H1 (cell line): ENCODE data around the gene SECISBP2L. TPM values are rescaled to one million over a fixed set of nuclear protein-coding genes. Genes with fewer than 3 reads are reported as not detected.

Experiments used
- CTCF ChIA-PET: fragments of 300-600 bp; sonication (Branson Sonifier 250); formaldehyde crosslinking; loops from one replicate; lab custom pipeline; 2021; ENCODE audit not compliant: partially characterized antibody; lab: Charles Lee
- POLR2A ChIA-PET: fragments of 300-600 bp; sonication (Branson Sonifier 250); formaldehyde crosslinking; loops from one replicate; lab custom pipeline; 2021; ENCODE audit warnings: inconsistent platforms; ENCODE audit not compliant: partially characterized antibody; lab: Charles Lee
- DNase-seq, 2 experiments: peaks; one replicate each; pipeline versions ENCODE4 v3.0.0 to v3.0.0-alpha.2; 2010 to 2022; ENCODE audit warnings: low spot score in 2 of 2, low read depth in 1 of 2, mixed read lengths in 1 of 2
- FAIRE-seq: peaks from 2 replicates; lab custom pipeline; 2011; peaks lifted over from hg19 to GRCh38; lab: Jason Lieb, UNC
- H2AFZ ChIP-seq: 2 replicates; pipeline ENCODE4 v1.8.1; 2012; ENCODE audit warnings: low read length, inconsistent platforms
- H2AK5ac ChIP-seq: 2 replicates; pipeline ENCODE4 v1.6.1; 2013; ENCODE audit warnings: low read depth, low read length
- H2BK120ac ChIP-seq: replicated peaks from 2 replicates; pipeline ENCODE3; 2013; ENCODE audit warnings: low read depth, low read length, inconsistent platforms
- H2BK12ac ChIP-seq: 2 replicates; pipeline ENCODE4 v1.6.1; 2013; ENCODE audit warnings: low read depth, low read length
- H2BK15ac ChIP-seq: 2 replicates; pipeline ENCODE4 v1.6.1; 2013; ENCODE audit warnings: low read length
- H2BK20ac ChIP-seq: 2 replicates; pipeline ENCODE4 v1.6.1; 2013; ENCODE audit warnings: low read length
- H2BK5ac ChIP-seq: 2 replicates; pipeline ENCODE4 v1.6.1; 2013; ENCODE audit warnings: low read depth, low read length
- H3K14ac ChIP-seq: 2 replicates; pipeline ENCODE4 v1.6.1; 2013; ENCODE audit warnings: inconsistent platforms; ENCODE audit not compliant: insufficient read length
- H3K18ac ChIP-seq: 2 replicates; pipeline ENCODE4 v1.6.1; 2013; ENCODE audit warnings: low read length; ENCODE audit errors: extremely low read depth
- H3K23ac ChIP-seq: 2 replicates; pipeline ENCODE4 v1.6.1; 2013; ENCODE audit warnings: inconsistent platforms; ENCODE audit not compliant: insufficient read length
- H3K23me2 ChIP-seq: 2 replicates; pipeline ENCODE4 v1.6.1; 2013; ENCODE audit warnings: low read depth, low read length
- H3K27ac ChIP-seq: 2 replicates; pipeline ENCODE4 v1.6.1; 2011; ENCODE audit warnings: low read depth, low read length, inconsistent platforms
- H3K27me3 ChIP-seq, 4 experiments: replicated peaks in 1 of 4; 1 replicate in 1 of 4; 2 replicates in 3 of 4; pipeline versions ENCODE4 v1.6.1 to v1.8.1; 2011 to 2013; ENCODE audit warnings: low read length in 3 of 4, mild to moderate bottlenecking in 3 of 4, inconsistent platforms in 2 of 4, mixed read lengths in 2 of 4, moderate library complexity in 1 of 4; ENCODE audit not compliant: control insufficient read depth in 3 of 4, insufficient read depth in 3 of 4; ENCODE audit errors: extremely low read depth in 1 of 4
- H3K36me3 ChIP-seq, 4 experiments: 2 replicates each; pipeline versions ENCODE4 v1.6.1 to v1.8.1; 2011 to 2013; ENCODE audit warnings: mild to moderate bottlenecking in 4 of 4, low read length in 3 of 4, moderate library complexity in 2 of 4, control low read depth in 1 of 4, inconsistent platforms in 1 of 4; ENCODE audit not compliant: insufficient read depth in 4 of 4, control insufficient read depth in 2 of 4
- H3K4ac ChIP-seq: replicated peaks from 2 replicates; pipeline ENCODE3; 2013; ENCODE audit warnings: low read length, low read depth, mixed read lengths, inconsistent platforms; ENCODE audit not compliant: insufficient read length
- H3K4me1 ChIP-seq, 4 experiments: replicated peaks in 1 of 4; 1 replicate in 1 of 4; 2 replicates in 3 of 4; pipeline versions ENCODE4 v1.6.1 to v1.8.1; 2011 to 2013; ENCODE audit warnings: low read length in 3 of 4, inconsistent platforms in 2 of 4, mixed read lengths in 1 of 4; ENCODE audit not compliant: insufficient read depth in 4 of 4, control insufficient read depth in 3 of 4
- H3K4me2 ChIP-seq, 2 experiments: 2 replicates each; pipeline versions ENCODE4 v1.6.1 to v1.8.1; 2011 to 2013; ENCODE audit warnings: low read depth in 2 of 2, low read length in 2 of 2, control low read depth in 1 of 2, inconsistent platforms in 1 of 2, mild to moderate bottlenecking in 1 of 2; ENCODE audit not compliant: insufficient read depth in 1 of 2
- H3K4me3 ChIP-seq, 4 experiments: fragments of 200-600, 300-600 bp in 1 of 4; sonication (generic), shearing (Covaris generic), sonication (Bioruptor Twin) in 1 of 4; 2 replicates each; pipeline versions ENCODE4 v1.5.1 to v1.8.1; 2011 to 2016; ENCODE audit warnings: low read length in 4 of 4, low read depth in 3 of 4, control low read depth in 2 of 4, inconsistent platforms in 2 of 4, mild to moderate bottlenecking in 2 of 4, mixed read lengths in 1 of 4, moderate library complexity in 1 of 4; ENCODE audit not compliant: insufficient read depth in 2 of 4; ENCODE audit errors: extremely low read depth in 1 of 4
- H3K56ac ChIP-seq: replicated peaks from 2 replicates; pipeline ENCODE3; 2013; ENCODE audit warnings: low read depth, mild to moderate bottlenecking, mixed read lengths, low read length, inconsistent platforms; ENCODE audit not compliant: insufficient read length
- H3K79me1 ChIP-seq: 2 replicates; pipeline ENCODE4 v1.6.1; 2013; ENCODE audit warnings: low read depth, low read length, control low read depth
- H3K79me2 ChIP-seq, 2 experiments: 2 replicates each; pipeline versions ENCODE4 v1.6.1 to v1.8.1; 2012 to 2013; ENCODE audit warnings: low read length in 2 of 2, mild to moderate bottlenecking in 2 of 2, inconsistent platforms in 1 of 2; ENCODE audit not compliant: insufficient read depth in 2 of 2, control insufficient read depth in 1 of 2
- H3K9ac ChIP-seq, 4 experiments: replicated peaks in 1 of 4; 1 replicate in 1 of 4; 2 replicates in 3 of 4; pipeline versions ENCODE4 v1.6.1 to v1.8.1; 2011 to 2013; ENCODE audit warnings: low read depth in 3 of 4, low read length in 3 of 4, control low read depth in 2 of 4, mild to moderate bottlenecking in 2 of 4, moderate library complexity in 2 of 4, inconsistent platforms in 1 of 4; ENCODE audit errors: extremely low read depth in 1 of 4
- H3K9me3 ChIP-seq, 2 experiments: 2 replicates each; pipeline versions ENCODE4 v1.6.1 to v1.8.1; 2012 to 2013; ENCODE audit warnings: mild to moderate bottlenecking in 2 of 2, moderate library complexity in 2 of 2, control low read depth in 1 of 2, inconsistent platforms in 1 of 2, low read depth in 1 of 2, low read length in 1 of 2, mixed read lengths in 1 of 2; ENCODE audit not compliant: insufficient read depth in 2 of 2
- H4K20me1 ChIP-seq, 2 experiments: replicated peaks in 1 of 2; 2 replicates each; pipeline versions ENCODE3 to v1.8.1; 2011 to 2013; ENCODE audit warnings: inconsistent platforms in 2 of 2, low read length in 2 of 2, mild to moderate bottlenecking in 1 of 2; ENCODE audit not compliant: insufficient read depth in 2 of 2, control insufficient read depth in 1 of 2
- H4K5ac ChIP-seq: 2 replicates; pipeline ENCODE4 v1.6.1; 2013; ENCODE audit warnings: low read length, low read depth, mixed read lengths, inconsistent platforms; ENCODE audit not compliant: insufficient read length
- H4K8ac ChIP-seq: 2 replicates; pipeline ENCODE4 v1.8.0; 2013; ENCODE audit warnings: mild to moderate bottlenecking, moderate library complexity, low read length, inconsistent platforms; ENCODE audit not compliant: insufficient read depth; ENCODE audit errors: extremely low read depth
- H4K91ac ChIP-seq: replicated peaks from 2 replicates; pipeline ENCODE3; 2013; ENCODE audit warnings: low read length, mixed read lengths, inconsistent platforms; ENCODE audit not compliant: insufficient read length
- BCL11A ChIP-seq, 2 experiments: IDR thresholded peaks; one replicate each; pipeline ENCODE4 v1.6.1; 2011; ENCODE audit warnings: low read depth in 2 of 2, low read length in 2 of 2, mild to moderate bottlenecking in 2 of 2
- CTBP2 ChIP-seq: IDR thresholded peaks from 2 replicates; pipeline ENCODE4 v1.7.0; 2011; ENCODE audit warnings: borderline replicate concordance, mild to moderate bottlenecking, moderate library complexity, mixed read lengths, low read length; ENCODE audit not compliant: insufficient read depth, insufficient read length
- EGR1 ChIP-seq: IDR thresholded peaks from 2 replicates; pipeline ENCODE4 v1.6.1; 2011; ENCODE audit warnings: low read depth, low read length, borderline replicate concordance
- GABPA ChIP-seq: IDR thresholded peaks from 2 replicates; pipeline ENCODE4 v1.6.1; 2011; ENCODE audit warnings: mild to moderate bottlenecking, low read length, moderate library complexity, borderline replicate concordance; ENCODE audit not compliant: insufficient read depth
- POLR2AphosphoS5 ChIP-seq: IDR thresholded peaks from 2 replicates; pipeline ENCODE4 v1.6.1; 2011; ENCODE audit warnings: low read depth, low read length
- POU5F1 ChIP-seq: IDR thresholded peaks from 2 replicates; pipeline ENCODE4 v1.6.1; 2011; ENCODE audit warnings: low read depth, mild to moderate bottlenecking, low read length, moderate library complexity
- RAD21 ChIP-seq, 2 experiments: IDR thresholded peaks in 1 of 2; conservative IDR thresholded peaks in 1 of 2; 2 replicates each; pipeline ENCODE4 v1.6.1; 2011; ENCODE audit warnings: low read depth in 2 of 2, low read length in 2 of 2, improper control_type of control experiment in 1 of 2, inconsistent platforms in 1 of 2, mild to moderate bottlenecking in 1 of 2, moderate library complexity in 1 of 2
- RFX5 ChIP-seq: IDR thresholded peaks from 2 replicates; pipeline ENCODE4 v1.6.1; 2011; ENCODE audit warnings: low read depth, low read length, improper control_type of control experiment, borderline replicate concordance
- RXRA ChIP-seq: IDR thresholded peaks from 2 replicates; pipeline ENCODE4 v1.6.1; 2011; ENCODE audit warnings: low read depth, mild to moderate bottlenecking, low read length, moderate library complexity; ENCODE audit not compliant: insufficient read depth
- SIX5 ChIP-seq: IDR thresholded peaks from 2 replicates; pipeline ENCODE4 v1.6.1; 2011; ENCODE audit warnings: mild to moderate bottlenecking, low read depth, low read length
- TAF7 ChIP-seq: optimal IDR thresholded peaks from 2 replicates; pipeline ENCODE3; 2011; ENCODE audit warnings: low read depth, mild to moderate bottlenecking, inconsistent platforms, low read length, moderate library complexity, borderline replicate concordance
- TEAD4 ChIP-seq: IDR thresholded peaks from 2 replicates; pipeline ENCODE4 v1.6.1; 2012; ENCODE audit warnings: low read depth, low read length, inconsistent platforms, mixed read lengths
- YY1 ChIP-seq: IDR thresholded peaks from 2 replicates; pipeline ENCODE4 v1.6.1; 2011; ENCODE audit warnings: low read depth, mild to moderate bottlenecking, low read length
- ZNF274 ChIP-seq: IDR thresholded peaks from 2 replicates; pipeline ENCODE4 v1.7.0; 2012; ENCODE audit warnings: low read length, borderline replicate concordance; ENCODE audit errors: extremely low read depth
- WGBS, 2 experiments: shearing (Covaris generic) in 1 of 2; methylation state at CpG; one replicate each; pipeline versions ENCODE4 v1.1.6 to v1.1.7; 2013 to 2015; ENCODE audit warnings: low lambda C conversion rate in 2 of 2, mixed read lengths in 2 of 2, inconsistent platforms in 1 of 2, low coverage in 1 of 2, missing lambda C conversion rate in 1 of 2; ENCODE audit not compliant: insufficient replicate concordance in 2 of 2, insufficient coverage in 1 of 2, insufficient read length in 1 of 2; ENCODE audit errors: extremely low coverage in 1 of 2, missing lambda C conversion rate in 1 of 2; 5-methylcytosine and 5-hydroxymethylcytosine counted together
- polyA plus RNA-seq, 7 experiments: library from polyadenylated mRNA; depleted of rRNA in 3 of 7; stranded (reverse) in 5 of 7; unstranded in 2 of 7; fragments of >200 nt in 5 of 7; fragments of 200-250 nt in 2 of 7; gene quantifications; 1 replicate in 5 of 7; 2 replicates in 1 of 7; 4 replicates in 1 of 7; pipeline versions ENCODE4 v1.2.1 to v1.2.3, GENCODE V29; 2011 to 2013; ENCODE audit warnings: missing spikeins in 2 of 7, mixed read lengths in 2 of 7
- total RNA-seq: library from RNA; stranded (reverse); fragmentation: NEBNext Ultra II Directional; extraction: Animal tissue kit (Norgen Biotek cat#: 25700); gene quantifications from 2 replicates; pipeline ENCODE4 v1.2.1, GENCODE V29; 2021

The SECISBP2L gene
- total and polyA plus RNA-seq, 2 of the 8 experiments (the other 6 are each of a cell fraction or from before 2014, with no cell fraction given) = 7.6 to 22.8 TPM

- H4K5ac ChIP-seq = no peak overlapping the region
- no peak overlapping the region for H3K23ac ChIP-seq
- no peaks in the 10 kb centered on the region for H3K4me1 ChIP-seq
- H3K56ac ChIP-seq = no peak overlapping the region
- CTCF ChIA-PET = no interaction called here
- no peak for TF ChIP-seq TAF7
- TF ChIP-seq BCL11A (IDR thresholded peaks at IDR 0.05; ENCODE audit: low read depth in 2 of 2, low read length in 2 of 2) = no peak
- TF ChIP-seq POU5F1 = no peak
- no peak for TF ChIP-seq ZNF274
- TF ChIP-seq RFX5 = no peak
- no peak for TF ChIP-seq YY1
- no peak for TF ChIP-seq TEAD4
- TF ChIP-seq SIX5 = no peak
- TF ChIP-seq GABPA = no peak
- no peak for TF ChIP-seq POLR2AphosphoS5
- no peak for TF ChIP-seq CTBP2
- TF ChIP-seq RAD21 (IDR thresholded peaks at IDR 0.05 in 1 of 2, conservative IDR thresholded peaks at IDR 0.05 in 1 of 2; ENCODE audit: low read depth in 2 of 2, low read length in 2 of 2) = no peak
- TF ChIP-seq EGR1 = no peak
- no peak for TF ChIP-seq RXRA
- no peak overlapping the region for H3K4me2 ChIP-seq
- no peak for DNase-seq
- H2AFZ ChIP-seq = no peak overlapping the region
- no peak overlapping the region for H2BK120ac ChIP-seq
- peaks cover 18 to 56% (median 34%) of the 10 kb centered on the region in 4 experiments for H3K36me3 ChIP-seq
- H2AK5ac ChIP-seq = no peak overlapping the region
- H3K27me3 ChIP-seq = no peaks in the 10 kb centered on the region
- no peak overlapping the region for H4K91ac ChIP-seq
- H3K4me3 ChIP-seq = no peak overlapping the region
- no peaks in the 10 kb centered on the region for H3K23me2 ChIP-seq
- H3K18ac ChIP-seq = no peak overlapping the region
- H3K14ac ChIP-seq = no peak overlapping the region
- 83% methylated on average over 2 of the region's 2 CpGs; no CpG with 5 or more reads in 1 of the 2 experiments for WGBS, 2 experiments
- no peak overlapping the region for H3K4ac ChIP-seq
- POLR2A ChIA-PET = no interaction called here
- H3K9me3 ChIP-seq = no peaks in the 10 kb centered on the region
- no peak overlapping the region for H3K27ac ChIP-seq
- no peak overlapping the region for H2BK15ac ChIP-seq
- FAIRE-seq = no peak
- no peak overlapping the region for H2BK12ac ChIP-seq
- H2BK5ac ChIP-seq = no peak overlapping the region
- H3K79me2 ChIP-seq = no peaks in the 10 kb centered on the region
- no peak overlapping the region for H3K9ac ChIP-seq
- no peaks in the 10 kb centered on the region for H3K79me1 ChIP-seq
- H2BK20ac ChIP-seq = no peak overlapping the region
- no peak overlapping the region for H4K8ac ChIP-seq
- no peaks in the 10 kb centered on the region for H4K20me1 ChIP-seq
These were observed 50.0 kb downstream of the SECISBP2L start for GRCh38 chr15:48996276-48996675.
